Measurements from ENCODE around the gene GJA5.

The GJA5 gene

DNA sequence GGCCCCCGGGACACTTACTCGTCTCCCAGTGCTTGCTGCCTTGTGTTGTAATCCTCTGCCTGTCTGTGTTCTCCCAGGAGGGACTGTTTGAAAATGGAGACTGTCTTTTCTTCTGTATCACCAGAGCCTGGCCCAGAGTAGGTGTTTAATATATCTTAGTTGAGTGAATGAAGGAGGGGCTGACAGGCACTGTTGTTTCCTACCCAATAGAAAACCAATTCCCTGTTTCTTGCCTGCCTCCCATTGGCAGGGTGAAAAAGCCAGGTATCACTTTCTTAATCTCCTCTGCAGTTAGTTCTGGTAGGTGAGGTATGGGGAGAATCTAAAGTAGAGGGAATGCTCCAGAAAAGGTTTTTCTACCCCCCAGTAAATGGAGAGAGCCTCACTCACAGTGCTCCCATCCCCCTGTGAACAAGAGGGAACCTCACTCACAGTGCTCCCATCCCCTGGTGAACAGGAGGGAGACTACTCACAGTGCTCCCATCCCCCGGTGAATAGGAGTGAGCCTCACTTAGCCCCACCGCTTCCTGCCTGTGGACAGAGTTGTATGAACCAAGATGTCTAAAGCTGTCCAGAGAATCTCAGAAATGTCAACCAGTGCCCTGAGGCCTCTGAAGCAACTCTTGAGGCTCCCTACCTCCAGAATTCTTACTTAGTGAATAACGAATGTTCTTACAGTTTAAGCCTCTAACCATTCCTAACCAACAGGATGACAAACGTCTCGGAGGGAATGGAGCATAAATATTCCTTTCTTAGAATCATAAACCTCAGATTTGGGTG, at the start of gene GJA5:
TSS of gene GJA5 (minus strand) at position 122 of the 780 bp plus-strand sequence. CDS start 1,364 bp downstream, outside the sequence.
- Histone ChIP-seq H3K27ac (ENCODE audit: low read length) (no peak within 1 kb of the TSS), H3K4me1 (ENCODE audit: insufficient read depth, low read length) (no peaks in the 10 kb centered on the region), H3K36me3 (ENCODE audit: insufficient read depth, low read depth, low read length) (no peaks in the 10 kb centered on the region)

GRCh38 chr1:147809236-147809635, 48.8 kb upstream of the GJA5 start:
- Histone ChIP-seq H3K9ac (ENCODE audit: low read depth, low read length) (no peak overlapping the region), H3K9me3 (ENCODE audit: insufficient read depth, low read depth, low read length) (no peaks in the 10 kb centered on the region), H3K4me1 (ENCODE audit: insufficient read depth, low read length) (peaks cover 3% of the 10 kb centered on the region; the same call in 1 of the 2 replicates), H3K27ac (ENCODE audit: low read length) (no peak overlapping the region), H3K36me3 (ENCODE audit: insufficient read depth, low read depth, low read length) (no peaks in the 10 kb centered on the region), H3K27me3 (ENCODE audit: insufficient read depth, low read length) (no peaks in the 10 kb centered on the region), H3K4me3 (ENCODE audit: low read length) (no peak overlapping the region)

More for the DNA sequence above, at the start of gene GJA5:
- no peak within 1 kb of the TSS for H3K4me3 ChIP-seq (ENCODE audit: low read length)
- no peaks in the 10 kb centered on the region for H3K9me3 ChIP-seq (ENCODE audit: insufficient read depth, low read depth, low read length)
- H3K27me3 ChIP-seq (ENCODE audit: insufficient read depth, low read length), result no peaks in the 10 kb centered on the region
- H3K9ac ChIP-seq (ENCODE audit: low read depth, low read length), result no peak within 1 kb of the TSS

GRCh38 chr1:147808025-147808424, 47.6 kb upstream of the GJA5 start:
- H3K9ac ChIP-seq (ENCODE audit: low read depth, low read length), result no peak overlapping the region
- H3K27me3 ChIP-seq (ENCODE audit: insufficient read depth, low read length), result no peaks in the 10 kb centered on the region
- H3K9me3 ChIP-seq (ENCODE audit: insufficient read depth, low read depth, low read length), result no peaks in the 10 kb centered on the region
- H3K27ac ChIP-seq (ENCODE audit: low read length), result no peak overlapping the region
- no peaks in the 10 kb centered on the region for H3K36me3 ChIP-seq (ENCODE audit: insufficient read depth, low read depth, low read length)
- H3K4me3 ChIP-seq (ENCODE audit: low read length), result no peak overlapping the region
- peaks cover 3% of the 10 kb centered on the region; the same call in 1 of the 2 replicates for H3K4me1 ChIP-seq (ENCODE audit: insufficient read depth, low read length)

GRCh38 chr1:147807405-147807804, 47.0 kb upstream of the GJA5 start:
- H3K4me3 ChIP-seq (ENCODE audit: low read length), result no peak overlapping the region
- no peak overlapping the region for H3K27ac ChIP-seq (ENCODE audit: low read length)
- H3K36me3 ChIP-seq (ENCODE audit: insufficient read depth, low read depth, low read length), result no peaks in the 10 kb centered on the region
- no peaks in the 10 kb centered on the region for H3K9me3 ChIP-seq (ENCODE audit: insufficient read depth, low read depth, low read length)
- peaks cover 3% of the 10 kb centered on the region; the same call in 1 of the 2 replicates for H3K4me1 ChIP-seq (ENCODE audit: insufficient read depth, low read length)
- no peak overlapping the region for H3K9ac ChIP-seq (ENCODE audit: low read depth, low read length)
- no peaks in the 10 kb centered on the region for H3K27me3 ChIP-seq (ENCODE audit: insufficient read depth, low read length)

GRCh38 chr1:147804942-147805723, 44.7 kb upstream of the GJA5 start:
- H3K36me3 ChIP-seq (ENCODE audit: insufficient read depth, low read depth, low read length), result no peaks in the 10 kb centered on the region
- H3K27me3 ChIP-seq (ENCODE audit: insufficient read depth, low read length), result no peaks in the 10 kb centered on the region
- no peak overlapping the region for H3K9ac ChIP-seq (ENCODE audit: low read depth, low read length)
- no peaks in the 10 kb centered on the region for H3K9me3 ChIP-seq (ENCODE audit: insufficient read depth, low read depth, low read length)
- H3K4me3 ChIP-seq (ENCODE audit: low read length), result no peak overlapping the region
- peaks cover 3% of the 10 kb centered on the region; the same call in 1 of the 2 replicates for H3K4me1 ChIP-seq (ENCODE audit: insufficient read depth, low read length)
- no peak overlapping the region for H3K27ac ChIP-seq (ENCODE audit: low read length)

DNA sequence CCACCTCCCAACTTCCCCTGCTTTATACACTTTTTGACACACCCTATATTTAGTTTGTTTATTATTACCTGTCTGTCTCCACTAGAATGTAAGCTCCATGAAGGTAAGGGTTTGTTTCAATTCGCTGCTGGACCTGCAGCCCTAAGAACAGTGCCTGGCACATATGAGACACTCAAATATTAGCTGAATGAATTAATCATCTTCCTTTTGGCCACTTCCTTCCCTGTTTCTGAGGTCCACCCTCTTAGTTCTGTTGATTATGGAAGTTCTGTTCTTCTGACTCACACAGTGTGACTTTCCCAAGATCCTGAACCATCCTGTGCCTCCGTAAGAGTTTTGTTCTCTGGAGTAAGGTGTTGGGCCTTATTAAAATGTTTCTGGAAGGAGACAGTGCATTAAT, 40.4 kb upstream of the GJA5 start:
- Histone ChIP-seq H3K4me1 (ENCODE audit: insufficient read depth, low read length) (no peaks in the 10 kb centered on the region), H3K9me3 (ENCODE audit: insufficient read depth, low read depth, low read length) (no peaks in the 10 kb centered on the region), H3K27me3 (ENCODE audit: insufficient read depth, low read length) (no peaks in the 10 kb centered on the region), H3K36me3 (ENCODE audit: insufficient read depth, low read depth, low read length) (no peaks in the 10 kb centered on the region), H3K9ac (ENCODE audit: low read depth, low read length) (no peak overlapping the region), H3K27ac (ENCODE audit: low read length) (no peak overlapping the region), H3K4me3 (ENCODE audit: low read length) (no peak overlapping the region)

GRCh38 chr1:147798731-147799130, 38.3 kb upstream of the GJA5 start:
- Histone ChIP-seq H3K27me3 (ENCODE audit: insufficient read depth, low read length) (no peaks in the 10 kb centered on the region), H3K9ac (ENCODE audit: low read depth, low read length) (no peak overlapping the region), H3K36me3 (ENCODE audit: insufficient read depth, low read depth, low read length) (no peaks in the 10 kb centered on the region), H3K4me3 (ENCODE audit: low read length) (no peak overlapping the region), H3K4me1 (ENCODE audit: insufficient read depth, low read length) (no peaks in the 10 kb centered on the region), H3K27ac (ENCODE audit: low read length) (no peak overlapping the region), H3K9me3 (ENCODE audit: insufficient read depth, low read depth, low read length) (no peaks in the 10 kb centered on the region)

DNA sequence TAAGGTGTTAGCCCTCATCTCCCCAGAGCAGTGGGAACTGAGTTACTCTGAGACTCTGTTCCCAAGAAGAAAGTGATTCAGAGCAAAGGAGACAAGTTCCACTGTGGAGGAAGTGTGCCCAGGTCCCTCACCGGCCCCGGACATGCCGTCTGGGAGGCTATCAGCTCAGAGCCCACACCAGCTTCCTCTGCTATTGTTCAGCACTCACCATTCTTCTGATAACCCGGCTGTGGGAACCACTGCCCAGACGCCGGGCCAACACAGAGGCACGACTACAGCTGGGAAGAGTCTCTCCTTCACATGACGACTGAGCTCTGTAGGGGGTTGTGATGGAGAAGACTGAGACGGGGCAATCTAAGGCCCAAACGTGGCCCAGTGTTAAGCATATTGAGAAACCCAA, 34.2 kb upstream of the GJA5 start:
- H3K9me3 ChIP-seq (ENCODE audit: insufficient read depth, low read depth, low read length), result no peaks in the 10 kb centered on the region
- no peaks in the 10 kb centered on the region for H3K4me1 ChIP-seq (ENCODE audit: insufficient read depth, low read length)
- H3K9ac ChIP-seq (ENCODE audit: low read depth, low read length), result no peak overlapping the region
- no peak overlapping the region for H3K4me3 ChIP-seq (ENCODE audit: low read length)
- no peaks in the 10 kb centered on the region for H3K36me3 ChIP-seq (ENCODE audit: insufficient read depth, low read depth, low read length)
- no peaks in the 10 kb centered on the region for H3K27me3 ChIP-seq (ENCODE audit: insufficient read depth, low read length)
- no peak overlapping the region for H3K27ac ChIP-seq (ENCODE audit: low read length)

DNA sequence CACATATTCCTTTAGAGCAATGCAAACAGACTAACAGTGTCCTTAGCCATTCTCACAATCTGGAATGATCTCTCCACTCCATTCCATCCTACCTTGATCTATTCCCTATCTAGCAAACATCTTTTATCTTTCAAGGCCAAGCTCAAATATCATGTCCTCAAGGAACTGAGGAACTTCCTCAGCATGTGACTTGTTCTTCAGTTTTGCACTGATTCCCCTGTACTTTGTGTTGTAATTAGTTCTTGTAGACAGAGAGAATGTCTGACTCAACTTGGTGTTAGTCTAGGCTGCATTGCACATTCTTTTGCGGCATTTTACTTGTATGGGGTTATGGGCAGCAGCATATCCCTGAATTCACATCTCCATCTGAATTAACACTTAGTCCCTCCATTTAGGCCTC, 31.5 kb upstream of the GJA5 start:
- Histone ChIP-seq H3K27me3 (ENCODE audit: insufficient read depth, low read length) (no peaks in the 10 kb centered on the region), H3K9ac (ENCODE audit: low read depth, low read length) (no peak overlapping the region), H3K4me1 (ENCODE audit: insufficient read depth, low read length) (no peaks in the 10 kb centered on the region), H3K27ac (ENCODE audit: low read length) (no peak overlapping the region), H3K4me3 (ENCODE audit: low read length) (no peak overlapping the region), H3K9me3 (ENCODE audit: insufficient read depth, low read depth, low read length) (no peaks in the 10 kb centered on the region), H3K36me3 (ENCODE audit: insufficient read depth, low read depth, low read length) (no peaks in the 10 kb centered on the region)

DNA sequence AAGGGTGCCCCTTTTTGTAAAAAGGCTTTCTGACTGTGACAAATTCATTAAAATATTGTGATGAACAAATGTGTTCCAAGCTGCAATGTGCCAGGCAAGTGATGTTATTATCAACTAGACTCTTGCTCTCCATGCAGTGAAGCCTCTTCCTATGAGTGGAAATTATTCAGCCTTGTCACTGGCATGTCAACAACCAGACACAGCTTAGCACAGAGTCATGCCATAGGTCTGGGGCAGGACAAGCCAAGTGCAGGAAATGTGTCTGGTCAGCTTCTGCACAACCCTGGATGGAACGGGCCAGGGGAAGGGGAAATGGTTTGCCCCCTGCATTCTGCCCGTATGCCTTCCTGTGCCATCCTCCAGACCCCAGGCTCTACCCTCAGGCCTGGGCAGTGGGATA, 27.4 kb upstream of the GJA5 start:
- Histone ChIP-seq H3K9ac (ENCODE audit: low read depth, low read length) (no peak overlapping the region), H3K9me3 (ENCODE audit: insufficient read depth, low read depth, low read length) (no peaks in the 10 kb centered on the region), H3K36me3 (ENCODE audit: insufficient read depth, low read depth, low read length) (no peaks in the 10 kb centered on the region), H3K27ac (ENCODE audit: low read length) (no peak overlapping the region), H3K27me3 (ENCODE audit: insufficient read depth, low read length) (no peaks in the 10 kb centered on the region), H3K4me3 (ENCODE audit: low read length) (no peak overlapping the region), H3K4me1 (ENCODE audit: insufficient read depth, low read length) (no peaks in the 10 kb centered on the region)

DNA sequence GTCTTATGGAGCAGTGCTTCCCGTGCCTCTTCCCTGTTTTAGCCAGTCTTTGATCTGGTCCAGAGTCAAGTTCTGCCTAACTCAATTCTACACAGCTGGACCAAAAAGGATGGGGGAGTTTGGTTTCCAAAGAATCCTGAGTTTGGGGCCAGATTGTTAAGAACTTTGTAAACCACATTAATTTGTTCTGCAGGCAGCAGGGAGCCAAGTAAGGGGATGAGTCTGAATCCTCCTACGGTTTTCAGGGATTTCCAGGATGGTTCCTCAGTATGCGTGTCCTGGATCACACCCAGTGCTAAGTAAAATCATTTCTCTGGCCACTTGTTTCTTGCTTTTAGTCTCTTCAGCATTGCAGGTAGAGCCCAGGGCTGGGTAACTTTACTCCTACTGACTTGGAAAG, 26.1 kb upstream of the GJA5 start:
- H3K4me1 ChIP-seq (ENCODE audit: insufficient read depth, low read length), result peaks cover under 1% of the 10 kb centered on the region; the same call in 1 of the 2 replicates
- H3K9ac ChIP-seq (ENCODE audit: low read depth, low read length), result no peak overlapping the region
- no peaks in the 10 kb centered on the region for H3K9me3 ChIP-seq (ENCODE audit: insufficient read depth, low read depth, low read length)
- no peak overlapping the region for H3K27ac ChIP-seq (ENCODE audit: low read length)
- no peak overlapping the region for H3K4me3 ChIP-seq (ENCODE audit: low read length)
- H3K36me3 ChIP-seq (ENCODE audit: insufficient read depth, low read depth, low read length), result no peaks in the 10 kb centered on the region
- no peaks in the 10 kb centered on the region for H3K27me3 ChIP-seq (ENCODE audit: insufficient read depth, low read length)

All from iPS-20b (cell line).